Lower lobe of right lung (tissue), 2 donors: ENCODE data around the gene ANKRD13A. TPM values are rescaled to one million over a fixed set of nuclear protein-coding genes. Genes with fewer than 3 reads are reported as not detected.

ENCODE experiments used
- ATAC-seq, 2 donors: fragments of 200-7000 bp; cut with Tn5 transposase; one replicate each; pipeline ENCODE4 v1.9.1; 2020 to 2022; ENCODE audit warnings: mild to moderate bottlenecking in 2 of 2, moderate library complexity in 2 of 2
- DNase-seq: peaks from one replicate; pipeline ENCODE4 v3.0.0-alpha.2; 2020
- H3K27ac ChIP-seq: fragments of 200-600 bp; one replicate; pipeline ENCODE4 v1.8.0; 2022
- H3K27me3 ChIP-seq: fragments of 200-600 bp; one replicate; pipeline ENCODE4 v1.8.0; 2022; ENCODE audit warnings: low read depth
- H3K36me3 ChIP-seq: fragments of 200-600 bp; one replicate; pipeline ENCODE4 v1.8.0; 2022; ENCODE audit warnings: mild to moderate bottlenecking
- H3K4me1 ChIP-seq: fragments of 200-600 bp; one replicate; pipeline ENCODE4 v1.8.0; 2022
- H3K4me3 ChIP-seq: fragments of 200-600 bp; one replicate; pipeline ENCODE4 v1.8.0; 2022; ENCODE audit warnings: mild to moderate bottlenecking
- H3K9me3 ChIP-seq: fragments of 200-600 bp; one replicate; pipeline ENCODE4 v1.8.0; 2022
- CTCF ChIP-seq: fragments of 200-600 bp; IDR thresholded peaks from one replicate; pipeline ENCODE4 v1.8.0; 2022; ENCODE audit warnings: antibody characterized with exemption, mild to moderate bottlenecking
- intact Hi-C: fragments of 100-400 bp; cut with DNase I; formaldehyde crosslinking; loops from one replicate; pipeline ENCODE4 v1.11.0; 2022
- total RNA-seq: library from RNA; stranded (reverse); fragmentation: NEBNext Ultra II Directional; extraction: Animal tissue kit (Norgen Biotek cat#: 25700); gene quantifications from one replicate; pipeline ENCODE4 v1.2.1, GENCODE V29; 2021
- donor health status: DM: no; HTN: yes; CAD: no; lungs with severe emphysema.

ANKRD13A gene
- total RNA-seq, 1 donor from 2014 or later, result 62.5 TPM

DNA sequence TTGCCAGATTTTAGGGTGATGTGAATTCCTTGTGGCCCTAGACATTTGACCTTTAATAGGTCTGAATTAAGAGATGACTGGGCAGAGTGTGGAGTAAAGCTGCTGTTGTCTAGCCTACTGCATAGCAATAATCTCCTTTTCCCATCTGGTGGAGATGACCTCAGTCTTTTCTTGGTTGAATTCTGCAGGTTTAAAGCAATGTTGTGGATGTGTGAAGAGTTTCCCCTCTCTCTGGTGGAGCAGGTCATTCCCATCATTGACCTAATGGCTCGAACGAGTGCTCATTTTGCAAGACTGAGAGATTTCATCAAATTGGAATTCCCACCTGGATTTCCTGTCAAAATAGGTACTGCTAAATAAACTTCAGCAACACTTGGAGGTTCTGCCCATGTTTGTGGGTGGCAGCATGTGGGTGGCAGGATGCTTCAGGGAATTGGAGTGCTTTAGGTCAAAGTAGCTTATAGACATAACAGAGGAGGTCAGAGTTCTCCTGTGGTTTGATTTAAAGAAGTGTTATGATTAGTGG, 30.1 kb downstream of the ANKRD13A start:
- TF ChIP-seq CTCF, result no peak
- DNase-seq, result no peak
- H3K9me3 ChIP-seq, result no peaks in the 10 kb centered on the region
- no peak for ATAC-seq
- no peak overlapping the region for H3K27ac ChIP-seq
- H3K4me3 ChIP-seq, result no peak overlapping the region
- peaks cover 100% of the 10 kb centered on the region for H3K36me3 ChIP-seq
- no peaks in the 10 kb centered on the region for H3K27me3 ChIP-seq
- intact Hi-C loops, result no loop called here
- peaks cover 4% of the 10 kb centered on the region for H3K4me1 ChIP-seq

DNA sequence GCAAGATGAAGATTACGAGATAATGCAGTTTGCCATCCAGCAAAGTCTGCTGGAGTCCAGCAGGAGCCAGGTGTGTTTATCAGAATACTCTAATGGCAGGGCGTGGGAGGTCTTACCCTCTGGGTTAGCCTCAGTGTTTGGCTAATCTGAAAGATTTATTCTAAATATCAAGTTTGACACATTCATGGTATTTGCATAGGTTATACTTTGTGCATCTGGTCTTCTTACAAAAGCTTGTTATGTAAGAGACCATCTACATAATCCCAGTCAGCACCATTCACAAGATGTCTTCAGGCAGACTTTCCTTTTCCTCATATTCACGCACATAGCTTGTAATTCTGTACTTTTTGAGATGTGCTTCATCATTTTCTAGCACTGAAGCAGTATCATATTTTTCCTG, 34.7 kb downstream of the ANKRD13A start:
- Histone ChIP-seq H3K36me3 (peaks cover 97% of the 10 kb centered on the region), H3K4me3 (no peak overlapping the region), H3K4me1 (peaks cover 13% of the 10 kb centered on the region), H3K27me3 (no peaks in the 10 kb centered on the region), H3K9me3 (no peaks in the 10 kb centered on the region), H3K27ac (no peak overlapping the region)
- DNase-seq (no peak), ATAC-seq (no peak)
- no peak for TF ChIP-seq CTCF
- intact Hi-C loops, result no loop called here

DNA sequence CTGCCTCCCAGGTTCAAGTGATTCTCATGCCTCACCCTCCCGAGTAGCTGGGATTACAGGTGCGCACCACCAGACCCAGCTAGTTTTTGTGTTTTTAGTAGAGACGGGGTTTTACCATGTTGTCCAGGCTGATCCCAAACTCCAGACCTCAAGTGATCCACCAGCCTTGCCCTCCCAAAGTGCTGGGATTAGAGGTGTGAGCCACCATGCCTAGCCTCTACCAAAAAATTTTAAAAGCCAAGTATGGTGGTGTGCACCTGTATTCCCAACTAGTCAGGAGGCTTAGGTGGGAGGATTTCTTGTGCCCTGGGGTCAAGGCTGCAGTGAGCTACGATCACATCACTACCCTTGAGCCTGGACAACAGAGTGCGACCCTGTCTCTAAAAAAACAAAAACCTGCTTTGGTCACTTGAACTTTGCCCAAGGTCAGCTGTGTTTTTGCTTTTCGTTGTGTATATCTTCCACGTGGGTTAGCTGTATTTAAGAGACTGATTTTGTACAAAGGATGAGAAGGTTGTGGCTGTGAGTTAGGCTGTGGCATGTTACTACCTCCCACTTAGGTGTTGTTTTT, 36.4 kb downstream of the ANKRD13A start:
- no peaks in the 10 kb centered on the region for H3K9me3 ChIP-seq
- H3K4me3 ChIP-seq, result no peak overlapping the region
- H3K36me3 ChIP-seq, result peaks cover 80% of the 10 kb centered on the region
- DNase-seq (no peak), ATAC-seq (no peak)
- intact Hi-C loops, result no loop called here
- TF ChIP-seq CTCF, result no peak
- no peaks in the 10 kb centered on the region for H3K27me3 ChIP-seq
- H3K4me1 ChIP-seq, result peaks cover 30% of the 10 kb centered on the region
- no peak overlapping the region for H3K27ac ChIP-seq

GRCh38 chr12:110037315-110037714, 38.1 kb downstream of the ANKRD13A start:
- ATAC-seq, result no peak
- Histone ChIP-seq H3K9me3 (no peaks in the 10 kb centered on the region), H3K27me3 (no peaks in the 10 kb centered on the region), H3K4me3 (no peak overlapping the region), H3K4me1 (peaks cover 39% of the 10 kb centered on the region), H3K27ac (no peak overlapping the region), H3K36me3 (peaks cover 74% of the 10 kb centered on the region)
- intact Hi-C loops, result no loop called here
- no peak for DNase-seq
- no peak for TF ChIP-seq CTCF

DNA sequence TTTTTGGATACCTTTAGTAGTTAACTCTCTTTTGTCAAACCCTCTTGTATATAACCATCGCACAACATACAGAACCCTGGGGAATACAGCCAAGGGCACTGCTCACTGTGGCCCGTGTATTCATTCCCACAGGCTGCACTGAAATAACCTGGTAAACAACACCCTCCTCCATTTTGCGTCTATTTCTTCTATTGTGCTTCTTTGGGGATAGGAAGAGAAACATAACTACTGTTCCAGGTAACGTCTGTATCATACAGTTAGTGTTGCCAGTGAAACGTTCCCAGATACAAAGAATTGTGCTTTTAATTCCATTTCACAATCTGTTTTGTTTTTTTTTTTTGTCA, 39.5 kb downstream of the ANKRD13A start:
- peaks cover 51% of the 10 kb centered on the region for H3K4me1 ChIP-seq
- no peaks in the 10 kb centered on the region for H3K9me3 ChIP-seq
- peaks cover 64% of the 10 kb centered on the region for H3K36me3 ChIP-seq
- intact Hi-C loops, result no loop called here
- no peaks in the 10 kb centered on the region for H3K27me3 ChIP-seq
- no peak for TF ChIP-seq CTCF
- ATAC-seq (peak in 1 of 2 donors; percentile 18), DNase-seq (no peak)
- H3K4me3 ChIP-seq, result no peak overlapping the region
- peak overlapping the region; percentile 72 for H3K27ac ChIP-seq
